GM12878 (cell line): ENCODE measurements around the gene SPTLC2. TPM values are rescaled to one million over a fixed set of nuclear protein-coding genes. Genes with fewer than 3 reads are reported as not detected.

ENCODE experiments used
- ATAC-seq: fragments of 200-7000 bp; cut with Tn5 transposase; 3 replicates; pipeline ENCODE4 v1.9.1; 2020; ENCODE audit warnings: mild to moderate bottlenecking, moderate library complexity
- BruUV-seq: library from RNA; stranded (reverse); fragments of 400-500 nt; replicated peaks from 2 replicates; lab custom pipeline; 2021; lab: Mats Ljungman, UMichigan
- CTCF ChIA-PET: fragments of 300-600 bp; sonication (Branson Sonifier 250); formaldehyde crosslinking; extraction: SDS; loops from one replicate; lab custom pipeline; 2021; ENCODE audit warnings: inconsistent platforms; lab: Yijun Ruan, JAX
- POLR2A ChIA-PET: fragments of 350-600 bp; formaldehyde crosslinking; extraction: SDS; loops from one replicate; lab custom pipeline; 2021; ENCODE audit warnings: inconsistent platforms; lab: Charles Lee
- RAD21 ChIA-PET: fragments of 300-600 bp; sonication (Branson Sonifier 250); formaldehyde crosslinking; loops from one replicate; lab custom pipeline; 2023; ENCODE audit warnings: antibody characterized with exemption; ENCODE audit not compliant: unreplicated experiment; lab: Charles Lee
- SMC1A ChIA-PET: fragments of 300-600 bp; sonication (Branson Sonifier 250); formaldehyde crosslinking; loops from one replicate; lab custom pipeline; 2023; ENCODE audit not compliant: unreplicated experiment, uncharacterized antibody; lab: Charles Lee
- DNase-seq: peaks from one replicate; pipeline ENCODE4 v3.0.0-alpha.2; 2011; ENCODE audit warnings: low read depth, low spot score
- FAIRE-seq: peaks from 3 replicates; lab custom pipeline; 2011; peaks lifted over from hg19 to GRCh38; lab: Jason Lieb, UNC
- H2AFZ ChIP-seq: 2 replicates; pipeline ENCODE4 v1.6.0; 2011; ENCODE audit warnings: low read depth, low read length, control low read depth; ENCODE audit not compliant: control insufficient read depth
- H3K27ac ChIP-seq: 2 replicates; pipeline ENCODE4 v1.5.1; 2011; ENCODE audit warnings: control low read depth; ENCODE audit not compliant: control insufficient read depth, insufficient read depth
- H3K27me3 ChIP-seq, 2 experiments: replicated peaks in 1 of 2; 2 replicates each; pipeline versions ENCODE4 v1.6.0 to v1.6.1; 2011; ENCODE audit warnings: low read length in 1 of 2; ENCODE audit not compliant: control insufficient read depth in 2 of 2, insufficient read depth in 2 of 2
- H3K36me3 ChIP-seq, 2 experiments: 2 replicates each; pipeline ENCODE4 v1.5.1; 2011; ENCODE audit warnings: low read length in 1 of 2; ENCODE audit not compliant: control insufficient read depth in 2 of 2, insufficient read depth in 2 of 2
- H3K4me1 ChIP-seq: 2 replicates; pipeline ENCODE4 v1.6.1; 2011; ENCODE audit warnings: mild to moderate bottlenecking, low read length, moderate library complexity, mixed read lengths; ENCODE audit not compliant: control insufficient read depth, insufficient read depth
- H3K4me2 ChIP-seq: 2 replicates; pipeline ENCODE4 v1.6.0; 2011; ENCODE audit warnings: control low read depth; ENCODE audit not compliant: control insufficient read depth, insufficient read depth
- H3K4me3 ChIP-seq: fragments of 200-600 bp; sonication (generic); 2 replicates; pipeline ENCODE4 v1.5.1; 2016
- H3K79me2 ChIP-seq: 2 replicates; pipeline ENCODE4 v1.6.0; 2011; ENCODE audit warnings: low read length; ENCODE audit not compliant: control insufficient read depth, insufficient read depth
- H3K9ac ChIP-seq: 2 replicates; pipeline ENCODE4 v1.8.0; 2011; ENCODE audit warnings: low read length, control low read depth, mixed read lengths; ENCODE audit not compliant: control insufficient read depth, insufficient read depth
- H3K9me3 ChIP-seq: replicated peaks from 3 replicates; pipeline ENCODE4 v1.5.1; 2011; ENCODE audit warnings: mild to moderate bottlenecking, low read length; ENCODE audit not compliant: control insufficient read depth, insufficient read depth
- H4K20me1 ChIP-seq: 2 replicates; pipeline ENCODE4 v1.6.0; 2011; ENCODE audit not compliant: control insufficient read depth, insufficient read depth
- CREM ChIP-seq: IDR thresholded peaks from 2 replicates; pipeline ENCODE4 v1.6.1; 2014; ENCODE audit warnings: antibody characterized with exemption, low read depth
- E2F8 ChIP-seq: fragments of 450-650 bp; IDR thresholded peaks from 2 replicates; pipeline ENCODE4 v1.6.1; 2018; ENCODE audit warnings: mild to moderate bottlenecking, low read depth, moderate library complexity; ENCODE audit not compliant: partially characterized antibody
- NR2C1 ChIP-seq: fragments of 450-650 bp; IDR thresholded peaks from 2 replicates; pipeline ENCODE4 v1.6.1; 2017; ENCODE audit warnings: antibody characterized with exemption, mild to moderate bottlenecking, moderate library complexity
- PBX3 ChIP-seq: IDR thresholded peaks from 2 replicates; pipeline ENCODE4 v1.6.1; 2011; ENCODE audit warnings: mild to moderate bottlenecking, low read depth, low read length, moderate library complexity; ENCODE audit not compliant: insufficient replicate concordance
- SMAD1 ChIP-seq: fragments of 450-650 bp; IDR thresholded peaks from 2 replicates; pipeline ENCODE4 v1.6.1; 2018; ENCODE audit warnings: mild to moderate bottlenecking, low read depth; ENCODE audit not compliant: partially characterized antibody
- TCF3 ChIP-seq: IDR thresholded peaks from 2 replicates; pipeline ENCODE4 v1.6.1; 2012; ENCODE audit warnings: low read depth, mild to moderate bottlenecking, low read length, borderline replicate concordance; ENCODE audit not compliant: insufficient read depth
- YBX1 ChIP-seq: fragments of 450-650 bp; IDR thresholded peaks from 2 replicates; pipeline ENCODE4 v1.6.1; 2016; ENCODE audit warnings: antibody characterized with exemption
- WGBS: methylation state at CpG from one replicate; pipeline ENCODE4 v1.1.6; 2016; ENCODE audit warnings: low lambda C conversion rate; ENCODE audit not compliant: insufficient replicate concordance, insufficient coverage; ENCODE audit errors: missing lambda C conversion rate; 5-methylcytosine and 5-hydroxymethylcytosine counted together
- in situ Hi-C: fragments of 300-500 bp; cut with MboI; formaldehyde crosslinking; loops from 9 replicates; pipeline ENCODE4 v1.14.3; 2018; ENCODE audit warnings: mixed read lengths
- intact Hi-C: fragments of 100-400 bp; cut with micrococcal nuclease; formaldehyde crosslinking; loops from one replicate; pipeline ENCODE4 v1.14.2; 2022; ENCODE audit not compliant: unreplicated experiment
- polyA plus RNA-seq, 11 experiments: library from polyadenylated mRNA; depleted of rRNA in 4 of 11; unstranded in 6 of 11; stranded (reverse) in 5 of 11; fragments of >200 nt; fragmentation: Nextera tagmentation in 4 of 11; fragmentation: Illumina TruSeq in 1 of 11; extraction: Ambion mirVana in 4 of 11; extraction: Trizol in 1 of 11; gene quantifications; 1 replicate in 1 of 11; 2 replicates in 10 of 11; pipeline versions ENCODE4 v1.2.1 to v1.2.3, GENCODE V29; 2011 to 2016; ENCODE audit warnings: inconsistent platforms in 2 of 11, missing spikeins in 2 of 11, low read depth in 1 of 11
- total RNA-seq, 4 experiments: library from RNA; depleted of rRNA in 3 of 4; stranded (reverse); fragments of >200 nt in 3 of 4; fragmentation: Illumina TruSeq in 1 of 4; extraction: Trizol in 1 of 4; gene quantifications; 2 replicates each; pipeline versions ENCODE4 v1.2.1 to v1.2.3, GENCODE V29; 2013 to 2021

Gene SPTLC2
- total and polyA plus RNA-seq, 10 of the 15 experiments (the other 5 are each of a cell fraction or from before 2014, with no cell fraction given) = 6.9 to 35.1 (median 19.7) TPM

- ATAC-seq (no peak), FAIRE-seq (no peak), DNase-seq (no peak)
- Histone ChIP-seq H2AFZ (no peak overlapping the region), H3K27ac (no peak overlapping the region), H3K27me3 (no peaks in the 10 kb centered on the region), H3K9me3 (no peaks in the 10 kb centered on the region), H3K79me2 (peaks cover 41% of the 10 kb centered on the region), H4K20me1 (0 out of 2 replicates have a peak, but pooled peaks cover 2% of the 10 kb centered on the region), H3K4me1 (peaks cover 12% of the 10 kb centered on the region), H3K4me3 (no peak overlapping the region), H3K4me2 (no peak overlapping the region), H3K9ac (no peak overlapping the region), H3K36me3 (no peaks in the 10 kb centered on the region; a peak in 1 of 4 replicates)
- ChIA-PET POLR2A (interaction anchor here (0.6 to 1.5 kb wide), 2 partner anchors 11 to 24 kb away, joined by 3 to 4 read pairs; no protein-coding TSS in a partner anchor), CTCF (interaction anchor here (0.7 to 1.4 kb wide), 2 partner anchors 12 to 13 kb away, joined by 3 read pairs; no protein-coding TSS in a partner anchor), SMC1A (interaction anchor here (1.1 to 1.4 kb wide), 3 partner anchors 9 to 12 kb away, joined by 3 to 8 read pairs (median 4); no protein-coding TSS in a partner anchor), RAD21 (no interaction called here)
- in situ Hi-C loops = no loop called here
- WGBS = 98% methylated on average over 12 of the region's 12 CpGs
- intact Hi-C loops = no loop called here
- TF ChIP-seq SMAD1 = no peak
- no peak for TF ChIP-seq PBX3
- TF ChIP-seq TCF3 = no peak
- no peak for TF ChIP-seq YBX1
- no peak for TF ChIP-seq CREM
- no peak for TF ChIP-seq E2F8
- no peak for TF ChIP-seq NR2C1
- BruUV-seq = no TSS peak
Measured at GRCh38 chr14:77601846-77602619, 14.4 kb downstream of the SPTLC2 start.
